GM12878 (cell line): Measurements from ENCODE around the gene SOCS1. TPM values are rescaled to one million over a fixed set of nuclear protein-coding genes. Genes with fewer than 3 reads are reported as not detected.

Experiments used
- ATAC-seq: fragments of 200-7000 bp; cut with Tn5 transposase; 3 replicates; pipeline ENCODE4 v1.9.1; 2020; ENCODE audit warnings: mild to moderate bottlenecking, moderate library complexity
- BruUV-seq: library from RNA; stranded (reverse); fragments of 400-500 nt; replicated peaks from 2 replicates; lab custom pipeline; 2021; lab: Mats Ljungman, UMichigan
- CTCF ChIA-PET: fragments of 300-600 bp; sonication (Branson Sonifier 250); formaldehyde crosslinking; extraction: SDS; loops from one replicate; lab custom pipeline; 2021; ENCODE audit warnings: inconsistent platforms; lab: Yijun Ruan, JAX
- POLR2A ChIA-PET: fragments of 350-600 bp; formaldehyde crosslinking; extraction: SDS; loops from one replicate; lab custom pipeline; 2021; ENCODE audit warnings: inconsistent platforms; lab: Charles Lee
- RAD21 ChIA-PET: fragments of 300-600 bp; sonication (Branson Sonifier 250); formaldehyde crosslinking; loops from one replicate; lab custom pipeline; 2023; ENCODE audit warnings: antibody characterized with exemption; ENCODE audit not compliant: unreplicated experiment; lab: Charles Lee
- SMC1A ChIA-PET: fragments of 300-600 bp; sonication (Branson Sonifier 250); formaldehyde crosslinking; loops from one replicate; lab custom pipeline; 2023; ENCODE audit not compliant: unreplicated experiment, uncharacterized antibody; lab: Charles Lee
- DNase-seq: peaks from one replicate; pipeline ENCODE4 v3.0.0-alpha.2; 2011; ENCODE audit warnings: low read depth, low spot score
- FAIRE-seq: peaks from 3 replicates; lab custom pipeline; 2011; peaks lifted over from hg19 to GRCh38; lab: Jason Lieb, UNC
- H2AFZ ChIP-seq: 2 replicates; pipeline ENCODE4 v1.6.0; 2011; ENCODE audit warnings: low read depth, low read length, control low read depth; ENCODE audit not compliant: control insufficient read depth
- H3K27ac ChIP-seq: 2 replicates; pipeline ENCODE4 v1.5.1; 2011; ENCODE audit warnings: control low read depth; ENCODE audit not compliant: control insufficient read depth, insufficient read depth
- H3K27me3 ChIP-seq, 2 experiments: replicated peaks in 1 of 2; 2 replicates each; pipeline versions ENCODE4 v1.6.0 to v1.6.1; 2011; ENCODE audit warnings: low read length in 1 of 2; ENCODE audit not compliant: control insufficient read depth in 2 of 2, insufficient read depth in 2 of 2
- H3K36me3 ChIP-seq, 2 experiments: 2 replicates each; pipeline ENCODE4 v1.5.1; 2011; ENCODE audit warnings: low read length in 1 of 2; ENCODE audit not compliant: control insufficient read depth in 2 of 2, insufficient read depth in 2 of 2
- H3K4me1 ChIP-seq: 2 replicates; pipeline ENCODE4 v1.6.1; 2011; ENCODE audit warnings: mild to moderate bottlenecking, low read length, moderate library complexity, mixed read lengths; ENCODE audit not compliant: control insufficient read depth, insufficient read depth
- H3K4me2 ChIP-seq: 2 replicates; pipeline ENCODE4 v1.6.0; 2011; ENCODE audit warnings: control low read depth; ENCODE audit not compliant: control insufficient read depth, insufficient read depth
- H3K4me3 ChIP-seq: fragments of 200-600 bp; sonication (generic); 2 replicates; pipeline ENCODE4 v1.5.1; 2016
- H3K79me2 ChIP-seq: 2 replicates; pipeline ENCODE4 v1.6.0; 2011; ENCODE audit warnings: low read length; ENCODE audit not compliant: control insufficient read depth, insufficient read depth
- H3K9ac ChIP-seq: 2 replicates; pipeline ENCODE4 v1.8.0; 2011; ENCODE audit warnings: low read length, control low read depth, mixed read lengths; ENCODE audit not compliant: control insufficient read depth, insufficient read depth
- H3K9me3 ChIP-seq: replicated peaks from 3 replicates; pipeline ENCODE4 v1.5.1; 2011; ENCODE audit warnings: mild to moderate bottlenecking, low read length; ENCODE audit not compliant: control insufficient read depth, insufficient read depth
- H4K20me1 ChIP-seq: 2 replicates; pipeline ENCODE4 v1.6.0; 2011; ENCODE audit not compliant: control insufficient read depth, insufficient read depth
- IKZF1 ChIP-seq: fragments of 450-650 bp; conservative IDR thresholded peaks from 2 replicates; pipeline ENCODE4 v1.6.1; 2017; ENCODE audit warnings: antibody characterized with exemption, mild to moderate bottlenecking
- NR2C1 ChIP-seq: fragments of 450-650 bp; IDR thresholded peaks from 2 replicates; pipeline ENCODE4 v1.6.1; 2017; ENCODE audit warnings: antibody characterized with exemption, mild to moderate bottlenecking, moderate library complexity
- RUNX3 ChIP-seq: IDR thresholded peaks from 2 replicates; pipeline ENCODE4 v1.6.1; 2012; ENCODE audit warnings: low read length, inconsistent platforms
- SMAD5 ChIP-seq: IDR thresholded peaks from 2 replicates; pipeline ENCODE4 v1.6.1; 2016; ENCODE audit warnings: antibody characterized with exemption, low read depth
- SPI1 ChIP-seq: IDR thresholded peaks from 2 replicates; pipeline ENCODE4 v1.6.1; 2011; ENCODE audit warnings: low read depth, mild to moderate bottlenecking, low read length, moderate library complexity, borderline replicate concordance; ENCODE audit not compliant: insufficient read depth
- ZBTB33 ChIP-seq: fragments of 450-650 bp; IDR thresholded peaks from 2 replicates; pipeline ENCODE4 v1.6.1; 2017; ENCODE audit warnings: mild to moderate bottlenecking
- WGBS: methylation state at CpG from one replicate; pipeline ENCODE4 v1.1.6; 2016; ENCODE audit warnings: low lambda C conversion rate; ENCODE audit not compliant: insufficient replicate concordance, insufficient coverage; ENCODE audit errors: missing lambda C conversion rate; 5-methylcytosine and 5-hydroxymethylcytosine counted together
- in situ Hi-C: fragments of 300-500 bp; cut with MboI; formaldehyde crosslinking; loops from 9 replicates; pipeline ENCODE4 v1.14.3; 2018; ENCODE audit warnings: mixed read lengths
- intact Hi-C: fragments of 100-400 bp; cut with micrococcal nuclease; formaldehyde crosslinking; loops from one replicate; pipeline ENCODE4 v1.14.2; 2022; ENCODE audit not compliant: unreplicated experiment
- polyA plus RNA-seq, 11 experiments: library from polyadenylated mRNA; depleted of rRNA in 4 of 11; unstranded in 6 of 11; stranded (reverse) in 5 of 11; fragments of >200 nt; fragmentation: Nextera tagmentation in 4 of 11; fragmentation: Illumina TruSeq in 1 of 11; extraction: Ambion mirVana in 4 of 11; extraction: Trizol in 1 of 11; gene quantifications; 1 replicate in 1 of 11; 2 replicates in 10 of 11; pipeline versions ENCODE4 v1.2.1 to v1.2.3, GENCODE V29; 2011 to 2016; ENCODE audit warnings: inconsistent platforms in 2 of 11, missing spikeins in 2 of 11, low read depth in 1 of 11
- total RNA-seq, 4 experiments: library from RNA; depleted of rRNA in 3 of 4; stranded (reverse); fragments of >200 nt in 3 of 4; fragmentation: Illumina TruSeq in 1 of 4; extraction: Trizol in 1 of 4; gene quantifications; 2 replicates each; pipeline versions ENCODE4 v1.2.1 to v1.2.3, GENCODE V29; 2013 to 2021
- TF ChIP-seq, protein P1 (sequence below): IDR thresholded peaks from 2 replicates; pipeline ENCODE4 v1.6.1; 2011; ENCODE audit warnings: borderline replicate concordance, low read depth, mild to moderate bottlenecking, moderate library complexity, mixed read lengths, low read length; ENCODE audit not compliant: insufficient read depth; ENCODE audit errors: extremely low read length
- TF ChIP-seq, protein P2 (sequence below): fragments of 450-650 bp; formaldehyde crosslinking; IDR thresholded peaks from 2 replicates; pipeline ENCODE4 v1.4.0; 2022; ENCODE audit warnings: mild to moderate bottlenecking, moderate library complexity
- TF ChIP-seq, protein P3 (sequence below): fragments of 450-650 bp; IDR thresholded peaks from 2 replicates; pipeline ENCODE4 v1.6.1; 2016; ENCODE audit warnings: mild to moderate bottlenecking

Gene SOCS1
- total and polyA plus RNA-seq, 10 of the 15 experiments (the other 5 are each of a cell fraction or from before 2014, with no cell fraction given): 0.42 to 39.8 (median 11.2) TPM

DNA sequence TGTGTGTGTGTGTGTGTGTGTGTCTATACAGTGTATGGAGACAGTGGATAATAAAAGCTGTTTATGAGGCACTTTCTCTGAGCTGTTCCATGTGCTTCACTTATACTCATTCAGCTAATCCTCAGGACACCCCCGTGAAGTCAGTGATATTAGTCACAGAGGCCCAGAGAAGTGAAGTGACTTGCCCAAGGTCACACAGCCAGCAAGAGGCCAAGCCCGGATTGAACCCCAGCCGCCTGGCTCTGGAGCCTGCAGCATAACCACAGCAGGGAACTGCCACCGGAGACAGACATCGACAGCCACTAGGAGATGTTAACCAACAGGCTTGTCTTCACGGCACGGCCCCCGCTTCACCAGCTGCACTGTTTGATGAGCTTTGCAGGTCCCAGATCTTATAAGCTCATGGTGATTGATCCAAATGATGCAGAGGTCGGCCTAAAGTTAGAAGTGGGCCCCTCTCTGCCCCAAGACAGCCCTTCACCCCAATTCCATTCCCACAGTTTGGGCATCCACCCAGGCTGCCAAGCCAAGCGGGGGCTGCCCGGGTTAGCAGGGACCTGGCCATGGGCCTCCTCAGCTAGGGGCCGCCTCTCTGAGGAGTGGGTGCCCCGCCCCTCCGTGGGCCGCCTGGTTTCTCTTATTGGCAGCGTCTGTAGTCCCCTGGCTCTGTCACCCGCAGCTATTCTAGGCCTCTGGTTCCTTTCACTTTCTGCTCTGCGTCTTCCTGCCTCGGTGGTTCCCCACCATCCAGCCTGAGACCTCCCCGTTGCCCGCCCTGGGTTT, 30.9 kb downstream of the SOCS1 start:
- Histone ChIP-seq H3K4me3 (peak overlapping the region; percentile 37; the same call in 1 of the 2 replicates), H3K27ac (peak overlapping the region; percentile 94), H3K27me3 (no peaks in the 10 kb centered on the region), H3K9me3 (no peaks in the 10 kb centered on the region), H3K36me3 (no peaks in the 10 kb centered on the region), H3K9ac (peak overlapping the region; percentile 68), H3K4me1 (peaks cover 28% of the 10 kb centered on the region), H4K20me1 (no peaks in the 10 kb centered on the region), H3K79me2 (no peaks in the 10 kb centered on the region), H3K4me2 (peak overlapping the region; percentile 91), H2AFZ (peak overlapping the region; percentile 79)
- ChIA-PET SMC1A (interaction anchor here (0.7 to 3.9 kb wide), 36 partner anchors 9 to 259 kb away, joined by 3 to 34 read pairs (median 4); partner anchors contain the start of gene SOCS1), POLR2A (interaction anchor here (0.5 to 3.9 kb wide), 22 partner anchors 11 to 647 kb away, joined by 3 to 53 read pairs (median 6); partner anchors contain the start of gene SOCS1), CTCF (interaction anchor here (0.7 to 3.9 kb wide), 13 partner anchors 16 to 242 kb away, joined by 3 to 29 read pairs (median 4); partner anchors contain the start of gene SOCS1), RAD21 (interaction anchor here (0.7 to 4.3 kb wide), 37 partner anchors 8 to 347 kb away, joined by 3 to 76 read pairs (median 5); partner anchors contain the start of gene SOCS1)
- under 1% methylated on average over 21 of the region's 21 CpGs for WGBS
- peak; percentile 18 for FAIRE-seq
- peak; percentile 88 for DNase-seq
- peak; percentile 89 for ATAC-seq
- BruUV-seq: TSS peak; percentile 96
- intact Hi-C loops (loop anchor here (2.0 kb wide), 3 partner anchors 22 to 42 kb away; no protein-coding TSS in a partner anchor), in situ Hi-C loops (no loop called here)
- TF ChIP-seq SPI1 (no peak; the same call in 1 of the 2 replicates), RUNX3 (peak; percentile 58), IKZF1 (peak; percentile 77), NR2C1 (no peak), ZBTB33 (no peak), SMAD5 (no peak)
- TF ChIP-seq, protein P1, sequence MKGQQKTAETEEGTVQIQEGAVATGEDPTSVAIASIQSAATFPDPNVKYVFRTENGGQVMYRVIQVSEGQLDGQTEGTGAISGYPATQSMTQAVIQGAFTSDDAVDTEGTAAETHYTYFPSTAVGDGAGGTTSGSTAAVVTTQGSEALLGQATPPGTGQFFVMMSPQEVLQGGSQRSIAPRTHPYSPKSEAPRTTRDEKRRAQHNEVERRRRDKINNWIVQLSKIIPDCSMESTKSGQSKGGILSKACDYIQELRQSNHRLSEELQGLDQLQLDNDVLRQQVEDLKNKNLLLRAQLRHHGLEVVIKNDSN: no peak
- TF ChIP-seq, protein P2, sequence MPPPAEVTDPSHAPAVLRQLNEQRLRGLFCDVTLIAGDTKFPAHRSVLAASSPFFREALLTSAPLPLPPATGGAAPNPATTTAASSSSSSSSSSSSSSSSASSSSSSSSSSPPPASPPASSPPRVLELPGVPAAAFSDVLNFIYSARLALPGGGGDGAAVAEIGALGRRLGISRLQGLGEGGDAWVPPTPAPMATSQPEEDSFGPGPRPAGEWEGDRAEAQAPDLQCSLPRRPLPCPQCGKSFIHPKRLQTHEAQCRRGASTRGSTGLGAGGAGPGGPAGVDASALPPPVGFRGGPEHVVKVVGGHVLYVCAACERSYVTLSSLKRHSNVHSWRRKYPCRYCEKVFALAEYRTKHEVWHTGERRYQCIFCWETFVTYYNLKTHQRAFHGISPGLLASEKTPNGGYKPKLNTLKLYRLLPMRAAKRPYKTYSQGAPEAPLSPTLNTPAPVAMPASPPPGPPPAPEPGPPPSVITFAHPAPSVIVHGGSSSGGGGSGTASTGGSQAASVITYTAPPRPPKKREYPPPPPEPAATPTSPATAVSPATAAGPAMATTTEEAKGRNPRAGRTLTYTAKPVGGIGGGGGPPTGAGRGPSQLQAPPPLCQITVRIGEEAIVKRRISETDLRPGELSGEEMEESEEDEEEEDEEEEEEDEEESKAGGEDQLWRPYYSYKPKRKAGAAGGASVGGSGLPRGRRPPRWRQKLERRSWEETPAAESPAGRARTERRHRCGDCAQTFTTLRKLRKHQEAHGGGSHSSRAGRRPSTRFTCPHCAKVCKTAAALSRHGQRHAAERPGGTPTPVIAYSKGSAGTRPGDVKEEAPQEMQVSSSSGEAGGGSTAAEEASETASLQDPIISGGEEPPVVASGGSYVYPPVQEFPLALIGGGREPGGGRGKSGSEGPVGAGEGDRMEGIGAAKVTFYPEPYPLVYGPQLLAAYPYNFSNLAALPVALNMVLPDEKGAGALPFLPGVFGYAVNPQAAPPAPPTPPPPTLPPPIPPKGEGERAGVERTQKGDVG (CRISPR knock-in tag): no peak
- TF ChIP-seq, protein P3, sequence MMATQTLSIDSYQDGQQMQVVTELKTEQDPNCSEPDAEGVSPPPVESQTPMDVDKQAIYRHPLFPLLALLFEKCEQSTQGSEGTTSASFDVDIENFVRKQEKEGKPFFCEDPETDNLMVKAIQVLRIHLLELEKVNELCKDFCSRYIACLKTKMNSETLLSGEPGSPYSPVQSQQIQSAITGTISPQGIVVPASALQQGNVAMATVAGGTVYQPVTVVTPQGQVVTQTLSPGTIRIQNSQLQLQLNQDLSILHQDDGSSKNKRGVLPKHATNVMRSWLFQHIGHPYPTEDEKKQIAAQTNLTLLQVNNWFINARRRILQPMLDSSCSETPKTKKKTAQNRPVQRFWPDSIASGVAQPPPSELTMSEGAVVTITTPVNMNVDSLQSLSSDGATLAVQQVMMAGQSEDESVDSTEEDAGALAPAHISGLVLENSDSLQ: peak; percentile 55; the same call in 1 of the 2 replicates
